Gastroesophageal sphincter (tissue), 3 donors: ENCODE data around the gene ATG4C.

Experiments used
- POLR2A ChIP-seq, 2 donors: fragments of 450-650 bp; IDR thresholded peaks; one replicate each; pipeline ENCODE4 v1.6.1; 2017; ENCODE audit warnings: antibody characterized with exemption in 2 of 2, mild to moderate bottlenecking in 2 of 2, moderate library complexity in 1 of 2
- POLR2AphosphoS5 ChIP-seq: sonication (generic); formaldehyde crosslinking; IDR thresholded peaks from one replicate; pipeline ENCODE4 v1.6.1; 2017; ENCODE audit warnings: antibody characterized with exemption
- TF ChIP-seq, protein P1 (sequence below), 4 experiments: fragments of 200-600 bp in 2 of 4; fragments of 450-650 bp in 2 of 4; sonication (generic) in 1 of 4; IDR thresholded peaks; one replicate each; pipeline ENCODE4 v1.5.1; 2017 to 2019; ENCODE audit warnings: antibody characterized with exemption in 4 of 4, mild to moderate bottlenecking in 2 of 4, moderate library complexity in 2 of 4

DNA sequence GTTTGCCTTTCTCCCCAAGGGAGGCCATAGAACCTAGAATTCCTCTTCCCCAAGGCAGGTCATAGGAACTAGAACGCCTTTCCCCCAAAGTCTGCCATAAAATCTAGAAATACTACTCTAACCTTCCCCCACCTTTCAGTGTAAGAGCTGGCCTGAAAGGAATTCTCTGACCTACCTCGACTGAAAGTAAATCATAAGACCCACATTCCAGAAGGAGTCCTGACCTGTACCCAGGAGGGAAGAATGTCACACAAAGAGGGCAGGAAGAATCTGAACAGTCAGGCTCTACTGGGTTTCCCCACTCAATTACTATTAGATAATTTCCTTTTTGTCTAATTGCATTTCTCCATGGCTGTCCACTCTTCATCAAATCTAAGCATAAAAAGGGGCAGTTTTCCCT, 5.7 kb upstream of the ATG4C start:
- no peak for TF ChIP-seq POLR2A (IDR thresholded peaks at IDR 0.05)
- TF ChIP-seq, protein P1, sequence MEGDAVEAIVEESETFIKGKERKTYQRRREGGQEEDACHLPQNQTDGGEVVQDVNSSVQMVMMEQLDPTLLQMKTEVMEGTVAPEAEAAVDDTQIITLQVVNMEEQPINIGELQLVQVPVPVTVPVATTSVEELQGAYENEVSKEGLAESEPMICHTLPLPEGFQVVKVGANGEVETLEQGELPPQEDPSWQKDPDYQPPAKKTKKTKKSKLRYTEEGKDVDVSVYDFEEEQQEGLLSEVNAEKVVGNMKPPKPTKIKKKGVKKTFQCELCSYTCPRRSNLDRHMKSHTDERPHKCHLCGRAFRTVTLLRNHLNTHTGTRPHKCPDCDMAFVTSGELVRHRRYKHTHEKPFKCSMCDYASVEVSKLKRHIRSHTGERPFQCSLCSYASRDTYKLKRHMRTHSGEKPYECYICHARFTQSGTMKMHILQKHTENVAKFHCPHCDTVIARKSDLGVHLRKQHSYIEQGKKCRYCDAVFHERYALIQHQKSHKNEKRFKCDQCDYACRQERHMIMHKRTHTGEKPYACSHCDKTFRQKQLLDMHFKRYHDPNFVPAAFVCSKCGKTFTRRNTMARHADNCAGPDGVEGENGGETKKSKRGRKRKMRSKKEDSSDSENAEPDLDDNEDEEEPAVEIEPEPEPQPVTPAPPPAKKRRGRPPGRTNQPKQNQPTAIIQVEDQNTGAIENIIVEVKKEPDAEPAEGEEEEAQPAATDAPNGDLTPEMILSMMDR (IDR thresholded peaks at IDR 0.05) = no peak
- no peak for TF ChIP-seq POLR2AphosphoS5
